Embryonic facial prominence (tissue), 1 donor: Measurements from ENCODE around the gene KRT38.
"Not testable (repeated sequence)": the region's sequence is repeated elsewhere in the genome, so short reads cannot be mapped to it uniquely, and the experiment has no call there.

Source experiments
- DNase-seq: peaks from one replicate; pipeline ENCODE4 v3.0.0-alpha.2; 2016; ENCODE audit errors: extremely low spot score

KRT38 gene

DNA sequence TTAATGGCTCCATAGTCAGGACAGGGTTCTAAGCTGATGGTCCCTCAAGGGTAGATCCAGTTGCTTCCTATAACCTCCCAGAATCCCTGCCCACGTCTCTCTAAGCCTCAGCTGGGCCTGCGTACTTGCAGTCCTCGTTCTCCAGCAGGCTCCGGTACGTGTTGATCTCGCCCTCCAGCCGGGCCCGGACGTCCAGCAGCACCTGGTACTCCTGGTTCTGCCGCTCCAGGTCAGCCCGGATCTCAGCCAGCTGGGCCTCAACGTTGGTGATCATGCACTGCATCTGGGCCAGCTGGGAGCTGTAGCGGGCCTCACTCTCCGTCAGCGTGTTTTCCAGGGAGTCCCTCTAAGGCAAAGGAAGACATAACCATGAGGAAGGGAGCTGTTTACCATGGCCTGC lies 21.9 kb upstream of the KRT38 start:
- DNase-seq = no peak

DNA sequence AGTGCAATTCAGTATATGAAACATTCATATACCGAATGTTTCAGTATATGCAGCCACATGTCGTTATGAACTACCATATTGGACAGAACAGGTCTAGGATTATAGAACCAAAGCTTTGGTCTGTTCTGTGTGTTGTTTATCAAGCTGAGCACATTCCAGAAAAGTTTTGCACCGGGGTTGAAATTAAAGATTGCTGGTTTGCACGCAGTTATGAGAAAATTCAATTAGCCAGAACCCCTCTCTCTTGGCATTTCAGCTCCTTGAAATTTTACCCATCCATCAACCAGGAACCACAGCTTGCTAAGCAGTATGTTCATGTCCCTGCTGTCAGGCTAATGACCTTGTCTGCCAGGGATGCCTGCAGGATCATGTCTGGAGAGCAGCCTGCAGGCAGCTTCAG lies 16.9 kb upstream of the KRT38 start:
- no peak for DNase-seq

DNA sequence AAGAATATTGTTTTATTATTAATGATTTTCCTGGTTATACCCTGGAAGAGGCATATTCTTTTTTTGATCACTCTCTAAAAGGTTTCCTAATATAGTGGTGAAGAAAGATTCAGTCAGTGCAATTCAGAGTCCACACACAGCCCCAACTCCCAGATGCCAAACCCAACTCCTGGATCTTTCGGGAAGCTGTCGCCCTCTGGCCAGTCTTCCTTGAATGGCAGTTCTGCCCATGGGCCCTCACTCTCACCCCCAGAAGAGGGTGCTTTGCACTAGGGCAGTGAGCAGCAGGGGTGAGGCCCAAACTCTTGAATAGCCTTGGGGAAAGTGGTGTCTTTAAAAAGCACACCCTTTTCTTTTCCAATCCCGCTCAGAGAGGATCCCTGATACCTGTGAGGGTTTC lies 15.4 kb upstream of the KRT38 start:
- DNase-seq = no peak

DNA sequence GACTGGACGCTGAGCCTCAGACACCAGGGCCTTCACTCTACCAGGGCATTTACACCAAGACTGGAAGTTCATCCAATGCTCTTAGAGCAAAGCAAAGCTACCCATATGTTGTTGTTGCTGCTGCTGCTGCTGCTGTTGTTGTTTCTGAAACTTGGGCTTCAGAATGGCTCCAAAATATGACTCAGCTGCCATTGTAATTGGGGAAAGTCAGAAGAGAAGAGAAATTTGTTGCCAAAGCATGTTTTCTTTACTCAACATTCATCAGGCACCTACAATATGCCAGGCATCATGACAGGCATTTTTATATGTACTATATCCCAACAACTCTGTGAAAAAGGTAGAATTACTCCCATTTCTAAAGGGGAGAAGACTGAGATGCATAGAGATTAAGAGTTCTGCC lies 14.5 kb upstream of the KRT38 start:
- DNase-seq = no peak

- DNase-seq = no peak
These were observed 12.3 kb upstream of the KRT38 start for GRCh38 chr17:41453066-41453465.

DNA sequence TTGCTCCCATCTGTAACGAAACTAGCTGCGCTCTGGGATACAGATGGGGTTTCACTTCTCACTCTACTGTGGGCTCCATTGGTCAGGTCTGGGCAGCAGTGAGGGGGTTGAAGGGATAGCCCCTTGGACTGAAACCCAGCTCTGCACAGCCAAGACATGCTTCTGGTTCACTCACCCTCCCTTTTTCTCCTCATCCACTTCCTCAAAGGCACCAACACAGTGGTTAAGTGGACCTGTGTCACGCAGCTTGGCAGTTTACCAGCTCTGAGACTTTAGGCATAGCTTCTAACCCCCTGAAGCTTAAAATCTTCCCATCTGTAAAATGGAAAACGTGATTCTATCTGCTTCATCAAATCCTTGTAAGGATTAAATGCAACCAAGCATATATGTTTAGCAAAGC lies 11.5 kb upstream of the KRT38 start:
- DNase-seq = no peak

GRCh38 chr17:41451154-41451728 lies 10.5 kb upstream of the KRT38 start:
- no peak for DNase-seq

DNA sequence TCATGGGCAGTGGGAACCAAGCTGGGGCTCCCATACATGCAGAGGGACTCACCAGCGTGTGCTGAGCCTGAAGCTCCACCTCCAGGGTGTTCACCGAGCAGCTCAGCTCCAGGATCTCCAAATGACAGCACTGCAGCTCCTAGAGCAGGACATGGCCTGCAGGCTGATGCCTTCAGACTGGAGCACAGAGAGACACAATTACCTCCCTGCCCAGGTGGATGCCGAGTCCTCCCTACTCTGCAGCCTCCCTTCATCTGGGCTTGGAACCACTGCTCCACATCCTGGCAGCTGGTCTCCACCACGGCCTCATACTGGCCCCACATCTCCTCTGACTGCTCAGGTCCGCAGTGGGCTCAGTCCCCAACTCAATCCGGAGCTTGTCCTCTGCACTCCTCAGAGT lies 8.2 kb upstream of the KRT38 start:
- DNase-seq = no peak

GRCh38 chr17:41448506-41448905 lies 7.7 kb upstream of the KRT38 start:
- DNase-seq = no peak

- DNase-seq = no peak
These were observed 6.0 kb upstream of the KRT38 start for GRCh38 chr17:41446806-41447205.

GRCh38 chr17:41444640-41445039 lies 3.9 kb upstream of the KRT38 start:
- no peak for DNase-seq

DNA sequence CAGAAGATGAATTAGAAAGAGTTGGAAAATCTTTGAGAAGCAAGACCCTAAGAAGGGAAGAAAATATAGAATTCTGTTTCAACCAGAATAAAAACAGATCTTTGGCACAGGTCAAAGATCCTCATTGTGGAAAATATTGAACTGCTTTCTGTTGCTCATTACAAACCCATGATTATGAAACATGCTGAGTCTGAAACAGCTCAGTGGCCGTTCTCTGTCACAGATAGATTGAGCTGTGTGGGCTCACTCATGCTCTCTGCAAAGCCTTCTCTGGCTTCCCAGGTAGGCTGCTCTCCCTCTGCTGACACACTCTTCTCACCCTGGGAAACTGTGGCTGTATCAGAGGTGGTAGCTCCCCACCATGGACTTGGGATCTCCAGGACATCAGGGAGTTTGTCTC lies 3.4 kb upstream of the KRT38 start:
- DNase-seq = no peak

DNA sequence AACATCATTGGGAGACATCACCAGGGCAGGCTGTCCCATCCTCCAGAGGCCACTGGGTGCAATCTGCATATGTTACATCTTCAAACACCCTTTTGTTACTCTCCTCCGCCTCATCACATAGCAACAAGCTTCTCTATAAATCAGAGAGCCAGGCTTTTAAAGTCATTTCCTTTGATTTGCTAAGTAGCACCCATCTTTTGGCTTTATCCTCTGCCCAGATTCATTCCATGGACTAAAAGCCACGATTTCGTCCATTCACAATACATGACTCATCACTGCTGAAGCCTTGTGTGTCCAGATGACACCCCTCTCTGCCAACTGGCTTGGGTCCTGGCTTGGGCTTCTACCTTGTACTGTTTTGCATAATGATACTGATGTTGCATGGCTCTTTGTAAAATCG lies 2.0 kb upstream of the KRT38 start:
- DNase-seq = no peak

GRCh38 chr17:41439375-41439774 lies 1.4 kb downstream of the KRT38 start:
- DNase-seq = no peak

DNA sequence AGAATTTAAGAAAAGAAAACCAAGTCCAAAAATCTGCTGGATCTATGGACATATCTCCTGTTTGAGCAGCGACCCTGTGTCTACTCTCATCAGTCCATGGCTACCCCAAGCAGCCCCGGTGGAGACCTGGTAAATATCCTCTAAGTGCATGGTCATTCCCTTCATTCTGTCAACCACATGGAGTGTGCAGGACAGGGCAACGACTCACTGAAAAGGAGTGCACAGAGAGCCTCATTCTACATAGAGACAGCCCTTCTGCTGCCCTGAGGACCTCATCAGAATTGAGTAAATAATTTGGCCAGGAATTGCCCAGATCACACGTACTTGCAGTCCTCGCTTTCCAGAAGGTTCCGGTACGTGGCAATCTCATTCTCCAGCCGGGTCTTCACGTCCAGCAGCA lies 3.0 kb downstream of the KRT38 start:
- DNase-seq = no peak

- no peak for DNase-seq
These were observed 3.5 kb downstream of the KRT38 start for GRCh38 chr17:41437254-41437653.

DNA sequence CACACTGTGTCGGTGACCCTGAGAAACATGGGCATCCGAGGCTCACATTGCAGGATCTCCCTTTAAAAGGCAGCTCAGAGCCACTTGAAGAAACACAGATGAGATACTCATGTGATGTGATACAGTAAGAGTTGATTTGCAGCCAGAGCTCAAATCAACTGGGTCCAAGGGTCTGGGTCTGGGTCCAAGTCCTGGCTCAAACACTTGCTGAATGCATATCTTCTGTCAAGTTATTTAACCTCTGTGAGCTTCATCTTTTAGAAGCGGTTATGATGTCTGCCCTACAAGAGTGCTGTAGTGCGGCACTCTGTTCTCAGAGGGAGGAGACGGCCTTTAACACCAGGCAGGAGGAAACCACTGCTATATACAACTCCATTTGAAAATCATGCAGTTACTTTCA lies 6.4 kb downstream of the KRT38 start:
- DNase-seq = no peak

GRCh38 chr17:41434005-41434404 lies 6.8 kb downstream of the KRT38 start:
- DNase-seq = no peak

- DNase-seq = no peak
These were observed 7.2 kb downstream of the KRT38 start for GRCh38 chr17:41433586-41433985.

DNA sequence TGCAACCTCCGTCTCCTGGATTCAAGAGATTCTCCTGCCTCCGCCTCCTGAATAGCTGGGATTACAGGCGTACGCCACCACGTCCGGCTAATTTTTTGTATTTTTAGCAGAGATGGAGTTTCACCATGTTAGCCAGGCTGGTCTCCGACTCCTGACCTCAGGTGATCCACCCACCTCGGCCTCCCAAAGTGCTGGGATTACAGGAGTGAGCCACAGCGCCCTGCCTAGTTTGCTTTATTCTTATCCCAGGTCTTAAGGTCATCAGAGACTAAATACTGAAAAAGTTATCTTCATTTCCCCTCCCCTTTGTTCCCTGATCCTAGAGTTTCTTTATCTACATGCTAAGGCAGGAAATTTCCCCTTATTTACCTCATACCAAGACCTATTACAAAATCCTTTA lies 10.4 kb downstream of the KRT38 start:
- DNase-seq = not testable (repeated sequence)

DNA sequence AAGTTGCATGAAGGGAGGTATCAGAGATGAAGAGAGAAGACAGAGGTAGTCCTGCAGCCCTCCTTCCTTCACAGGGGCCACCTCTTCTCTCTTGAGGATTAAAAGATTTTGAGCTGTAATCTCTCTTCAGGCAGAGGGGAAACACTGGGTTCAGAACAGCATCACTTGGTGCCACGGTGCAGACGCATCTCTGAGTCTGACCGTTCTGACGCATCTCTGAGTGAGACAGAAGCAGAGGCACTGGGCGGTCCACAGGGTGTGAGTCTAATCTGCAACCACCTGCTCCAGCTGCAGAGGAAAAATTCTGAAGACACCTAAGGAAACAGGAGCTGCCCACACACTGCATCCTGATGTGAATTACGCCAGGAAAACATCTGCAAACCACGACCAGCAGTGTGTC lies 11.1 kb downstream of the KRT38 start:
- DNase-seq = no peak

GRCh38 chr17:41428591-41429291 lies 12.0 kb downstream of the KRT38 start:
- no peak for DNase-seq

DNA sequence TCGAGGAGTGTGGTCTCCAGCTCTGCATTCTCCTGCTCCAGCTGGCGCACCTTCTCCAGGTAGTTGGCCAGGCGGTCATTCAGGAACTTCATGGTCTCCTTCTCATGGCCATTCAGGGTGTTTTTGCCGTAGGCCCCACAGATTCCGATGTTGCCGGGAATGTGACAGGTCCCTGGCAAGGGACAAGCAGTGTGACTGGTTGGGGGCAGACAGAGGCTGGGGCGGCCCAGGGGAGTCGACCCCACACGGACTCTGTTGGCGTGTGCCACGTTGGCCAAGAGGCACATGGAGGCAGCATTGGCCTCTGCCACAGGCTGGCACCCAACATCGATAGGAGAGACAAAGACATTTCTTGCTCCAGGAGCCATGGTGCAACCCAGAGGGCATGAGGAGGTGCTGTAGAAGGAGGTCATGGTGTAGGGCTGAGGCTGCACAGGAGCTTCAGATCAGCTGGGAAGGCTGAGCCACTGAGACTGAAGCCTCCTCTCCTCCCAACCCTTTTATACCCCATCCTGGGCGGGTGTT lies 16.6 kb downstream of the KRT38 start, which contains the start of gene KRT37:
TSS of gene KRT37 (minus strand) at position 475 of the 525 bp plus-strand sequence. CDS start at position 413, 62 bp downstream.
- DNase-seq = no peak

DNA sequence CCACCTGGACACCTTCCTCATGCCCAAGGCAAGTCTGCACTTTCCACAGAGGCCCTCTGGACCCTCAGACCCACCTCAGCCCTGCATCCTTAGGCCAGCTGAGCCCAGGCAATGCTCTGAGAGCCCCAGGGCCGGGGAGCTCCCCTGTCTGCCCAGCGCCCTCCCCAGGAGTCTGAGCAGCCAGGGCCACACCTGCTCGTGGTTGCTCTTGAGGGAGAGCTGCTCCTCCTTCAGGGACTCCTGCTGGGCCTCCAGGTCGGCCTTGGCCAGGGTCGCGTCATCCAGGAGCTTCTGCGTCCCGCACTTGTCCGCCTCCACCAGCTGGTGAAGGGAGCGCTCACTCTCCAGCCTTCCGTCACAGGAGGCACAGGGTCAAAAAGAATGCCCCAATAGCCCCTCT lies 18.2 kb downstream of the KRT38 start:
- not testable (repeated sequence) for DNase-seq
